Endothelial cell of umbilical vein (primary cell): ENCODE results near the gene GSG1L. TPM values are rescaled to one million over a fixed set of nuclear protein-coding genes. Genes with fewer than 3 reads are reported as not detected.

ENCODE experiments used
- BruUV-seq: library from RNA; stranded (reverse); fragments of 400-500 nt; replicated peaks from 2 replicates; lab custom pipeline; 2021; lab: Mats Ljungman, UMichigan
- CTCF ChIA-PET: fragments of 300-600, 350-600 bp; sonication (Branson Sonifier 250); formaldehyde crosslinking; loops from one replicate; lab custom pipeline; 2021; ENCODE audit warnings: antibody characterized with exemption, inconsistent platforms; lab: Charles Lee
- POLR2A ChIA-PET: fragments of 300-600, 350-600 bp; sonication (Branson Sonifier 250); formaldehyde crosslinking; loops from one replicate; lab custom pipeline; 2021; ENCODE audit warnings: antibody characterized with exemption, inconsistent platforms; lab: Charles Lee
- DNase-seq: peaks from one replicate; pipeline ENCODE4 v3.0.0-alpha.2; 2011; ENCODE audit warnings: low read depth, low spot score
- FAIRE-seq: peaks from 2 replicates; lab custom pipeline; 2011; peaks lifted over from hg19 to GRCh38; lab: Jason Lieb, UNC
- H2AFZ ChIP-seq: 2 replicates; pipeline ENCODE4 v1.6.0; 2012; ENCODE audit warnings: low read depth, low read length, control low read depth, inconsistent platforms
- H3K27ac ChIP-seq: 2 replicates; pipeline ENCODE4 v1.5.1; 2011; ENCODE audit warnings: low read depth, mild to moderate bottlenecking, control low read depth, low read length, moderate library complexity; ENCODE audit not compliant: insufficient read depth
- H3K27me3 ChIP-seq, 2 experiments: 2 replicates each; pipeline versions ENCODE4 v1.6.0 to v1.6.1; 2011; ENCODE audit warnings: low read length in 2 of 2, mixed read lengths in 1 of 2; ENCODE audit not compliant: control insufficient read depth in 2 of 2, insufficient read depth in 2 of 2
- H3K36me3 ChIP-seq, 2 experiments: 2 replicates in 1 of 2; 3 replicates in 1 of 2; pipeline ENCODE4 v1.5.1; 2011; ENCODE audit warnings: low read length in 2 of 2, mild to moderate bottlenecking in 1 of 2, moderate library complexity in 1 of 2; ENCODE audit not compliant: control insufficient read depth in 2 of 2, insufficient read depth in 2 of 2; ENCODE audit errors: extremely low read depth in 1 of 2
- H3K4me1 ChIP-seq: 3 replicates; pipeline ENCODE4 v1.5.1; 2011; ENCODE audit warnings: mild to moderate bottlenecking, low read length; ENCODE audit not compliant: control insufficient read depth, insufficient read depth; ENCODE audit errors: extremely low read depth
- H3K4me2 ChIP-seq: 2 replicates; pipeline ENCODE4 v1.6.1; 2011; ENCODE audit warnings: low read length, control low read depth, mixed read lengths; ENCODE audit not compliant: insufficient read depth
- H3K4me3 ChIP-seq, 3 experiments: fragments of 200-600 bp in 1 of 3; sonication (generic), shearing (Covaris generic) in 1 of 3; replicated peaks in 1 of 3; 2 replicates each; pipeline ENCODE4 v1.5.1; 2011 to 2016; ENCODE audit warnings: control low read depth in 3 of 3, low read length in 3 of 3, mild to moderate bottlenecking in 2 of 3, inconsistent platforms in 1 of 3, low read depth in 1 of 3, moderate library complexity in 1 of 3; ENCODE audit not compliant: insufficient read depth in 1 of 3
- H3K79me2 ChIP-seq: 2 replicates; pipeline ENCODE4 v1.6.0; 2012; ENCODE audit warnings: low read length, inconsistent platforms; ENCODE audit not compliant: control insufficient read depth, insufficient read depth
- H3K9ac ChIP-seq: replicated peaks from 2 replicates; pipeline ENCODE3; 2011; ENCODE audit warnings: low read length, control low read depth; ENCODE audit not compliant: insufficient read depth; ENCODE audit errors: extremely low read depth
- H3K9me1 ChIP-seq: replicated peaks from 3 replicates; pipeline ENCODE4 v1.6.0; 2011; ENCODE audit warnings: mild to moderate bottlenecking, low read length; ENCODE audit not compliant: control insufficient read depth, insufficient read depth; ENCODE audit errors: extremely low read depth
- H3K9me3 ChIP-seq: replicated peaks from 2 replicates; pipeline ENCODE4 v1.5.1; 2012; ENCODE audit warnings: low read length, inconsistent platforms; ENCODE audit not compliant: control insufficient read depth, insufficient read depth
- H4K20me1 ChIP-seq: replicated peaks from 2 replicates; pipeline ENCODE3; 2011; ENCODE audit warnings: mild to moderate bottlenecking, low read length; ENCODE audit not compliant: control insufficient read depth, insufficient read depth; ENCODE audit errors: extremely low read depth
- EZH2 ChIP-seq: IDR thresholded peaks from 2 replicates; pipeline ENCODE4 v1.6.1; 2012; ENCODE audit warnings: borderline replicate concordance, low read depth, mild to moderate bottlenecking, moderate library complexity, low read length, inconsistent platforms; ENCODE audit not compliant: severe bottlenecking
- FOS ChIP-seq: IDR thresholded peaks from 2 replicates; pipeline ENCODE4 v1.6.1; 2011; ENCODE audit warnings: mild to moderate bottlenecking, low read length, moderate library complexity, borderline replicate concordance; ENCODE audit not compliant: insufficient read depth
- GATA2 ChIP-seq: IDR thresholded peaks from 2 replicates; pipeline ENCODE4 v1.7.0; 2011; ENCODE audit warnings: low read depth, mild to moderate bottlenecking, moderate library complexity, mixed read lengths, low read length; ENCODE audit not compliant: insufficient read length, insufficient read depth
- JUN ChIP-seq: IDR thresholded peaks from 2 replicates; pipeline ENCODE4 v1.6.1; 2011; ENCODE audit warnings: borderline replicate concordance, low read depth; ENCODE audit not compliant: insufficient read length, insufficient read depth
- MYC ChIP-seq: IDR thresholded peaks from one replicate; pipeline ENCODE4 v1.6.1; 2011; ENCODE audit warnings: mild to moderate bottlenecking, low read depth, low read length
- POLR2A ChIP-seq: IDR thresholded peaks from 2 replicates; pipeline ENCODE4 v1.6.1; 2012; ENCODE audit warnings: low read depth, mild to moderate bottlenecking, control low read depth, low read length
- POLR2AphosphoS5 ChIP-seq: IDR thresholded peaks from 2 replicates; pipeline ENCODE4 v1.6.1; 2012; ENCODE audit warnings: low read depth, mild to moderate bottlenecking, control low read depth, low read length, moderate library complexity; ENCODE audit not compliant: insufficient read depth
- dilution Hi-C: fragments of 300-500 bp; cut with MboI; formaldehyde crosslinking; loops from one replicate; pipeline ENCODE4 v1.15.0; 2019; ENCODE audit warnings: low sequenced_read_pairs; ENCODE audit not compliant: extremely low pct_ligation_motif_present
- intact Hi-C: fragments of 100-400 bp; cut with micrococcal nuclease; formaldehyde crosslinking; loops from one replicate; pipeline ENCODE4 v1.10.0; 2022
- polyA plus RNA-seq, 4 experiments: library from polyadenylated mRNA; depleted of rRNA in 3 of 4; stranded (reverse) in 3 of 4; unstranded in 1 of 4; fragments of >200 nt; gene quantifications; 2 replicates each; pipeline versions ENCODE4 v1.2.1 to v1.2.3, GENCODE V29; 2011 to 2012; ENCODE audit warnings: missing spikeins in 1 of 4
- total RNA-seq: library from RNA; stranded (reverse); gene quantifications from 2 replicates; pipeline ENCODE4 v1.2.3, GENCODE V29; 2021
- TF ChIP-seq, protein P1 (sequence below): IDR thresholded peaks from 2 replicates; pipeline ENCODE4 v1.6.1; 2011; ENCODE audit not compliant: insufficient read depth, insufficient read length
- TF ChIP-seq, protein P2 (sequence below), 2 donors: IDR thresholded peaks; 1 replicate in 1 of 2; 2 replicates in 1 of 2; pipeline ENCODE4 v1.5.1; 2011; ENCODE audit warnings: low read length in 2 of 2, mild to moderate bottlenecking in 2 of 2, moderate library complexity in 2 of 2, control low read depth in 1 of 2, inconsistent platforms in 1 of 2, low read depth in 1 of 2; ENCODE audit not compliant: insufficient read depth in 1 of 2; ENCODE audit errors: extremely low read depth in 1 of 2

The GSG1L gene
- total and polyA plus RNA-seq, 2 donors (not counting 3 experiments of a cell fraction or from before 2014, with no cell fraction given), result 0.06 TPM; not detected in 1

GRCh38 chr16:28062847-28063521 lies 530 bp downstream of the GSG1L start:
- Histone ChIP-seq H3K27me3 (peaks cover 21 to 43% of the 10 kb centered on the region in 2 experiments), H3K4me2 (no peak overlapping the region)
- DNase-seq, result no peak

More at GRCh38 chr16:28062847-28063521, 530 bp downstream of the GSG1L start:
- dilution Hi-C loops (no loop called here), intact Hi-C loops (no loop called here)
- no peaks in the 10 kb centered on the region for H3K9me3 ChIP-seq
- H3K9ac ChIP-seq, result no peak overlapping the region
- H3K27ac ChIP-seq, result no peak overlapping the region
- TF ChIP-seq POLR2AphosphoS5 (no peak), MYC (no peak), GATA2 (no peak), POLR2A (no peak), EZH2 (peak; percentile 55), FOS (no peak), JUN (no peak)
- TF ChIP-seq, protein P1, sequence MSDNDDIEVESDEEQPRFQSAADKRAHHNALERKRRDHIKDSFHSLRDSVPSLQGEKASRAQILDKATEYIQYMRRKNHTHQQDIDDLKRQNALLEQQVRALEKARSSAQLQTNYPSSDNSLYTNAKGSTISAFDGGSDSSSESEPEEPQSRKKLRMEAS, result no peak
- TF ChIP-seq, protein P2, sequence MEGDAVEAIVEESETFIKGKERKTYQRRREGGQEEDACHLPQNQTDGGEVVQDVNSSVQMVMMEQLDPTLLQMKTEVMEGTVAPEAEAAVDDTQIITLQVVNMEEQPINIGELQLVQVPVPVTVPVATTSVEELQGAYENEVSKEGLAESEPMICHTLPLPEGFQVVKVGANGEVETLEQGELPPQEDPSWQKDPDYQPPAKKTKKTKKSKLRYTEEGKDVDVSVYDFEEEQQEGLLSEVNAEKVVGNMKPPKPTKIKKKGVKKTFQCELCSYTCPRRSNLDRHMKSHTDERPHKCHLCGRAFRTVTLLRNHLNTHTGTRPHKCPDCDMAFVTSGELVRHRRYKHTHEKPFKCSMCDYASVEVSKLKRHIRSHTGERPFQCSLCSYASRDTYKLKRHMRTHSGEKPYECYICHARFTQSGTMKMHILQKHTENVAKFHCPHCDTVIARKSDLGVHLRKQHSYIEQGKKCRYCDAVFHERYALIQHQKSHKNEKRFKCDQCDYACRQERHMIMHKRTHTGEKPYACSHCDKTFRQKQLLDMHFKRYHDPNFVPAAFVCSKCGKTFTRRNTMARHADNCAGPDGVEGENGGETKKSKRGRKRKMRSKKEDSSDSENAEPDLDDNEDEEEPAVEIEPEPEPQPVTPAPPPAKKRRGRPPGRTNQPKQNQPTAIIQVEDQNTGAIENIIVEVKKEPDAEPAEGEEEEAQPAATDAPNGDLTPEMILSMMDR (IDR thresholded peaks at IDR 0.05; ENCODE audit: extremely low read depth in 1 of 2, insufficient read depth in 1 of 2, low read depth in 1 of 2, low read length in 2 of 2), result no peak
- no peaks in the 10 kb centered on the region for H3K4me1 ChIP-seq
- POLR2A ChIA-PET, result no interaction called here
- CTCF ChIA-PET, result interaction anchor here (1.3 to 2.2 kb wide), 3 partner anchors 8 to 423 kb away, joined by 6 to 14 read pairs (median 10); no protein-coding TSS in a partner anchor
- no peaks in the 10 kb centered on the region for H3K36me3 ChIP-seq
- no peak overlapping the region for H2AFZ ChIP-seq
- H3K79me2 ChIP-seq, result no peaks in the 10 kb centered on the region
- peak overlapping the region in 1 of 3 experiments; percentile 18 for H3K4me3 ChIP-seq
- BruUV-seq, result no TSS peak
- no peaks in the 10 kb centered on the region for H4K20me1 ChIP-seq
- FAIRE-seq, result no peak
- no peaks in the 10 kb centered on the region for H3K9me1 ChIP-seq
